A549 (cell line): ENCODE data around the gene LGALS1.

Source experiments
- BCL3 ChIP-seq: fragments of >200 bp; sonication (Bioruptor Twin); formaldehyde crosslinking; IDR thresholded peaks from 3 replicates; pipeline ENCODE4 v1.6.1; 2016
- CTCF ChIP-seq: fragments of >200 bp; sonication (Bioruptor Twin); formaldehyde crosslinking; IDR thresholded peaks from 3 replicates; pipeline ENCODE4 v1.5.1; 2016
- E2F6 ChIP-seq: IDR thresholded peaks from 2 replicates; pipeline ENCODE4 v1.6.1; 2012; ENCODE audit warnings: low read depth, borderline replicate concordance
- ESRRA ChIP-seq: fragments of 150-350 bp; IDR thresholded peaks from 2 replicates; pipeline ENCODE4 v1.6.1; 2014; ENCODE audit warnings: mild to moderate bottlenecking, low read length, borderline replicate concordance
- NR3C1 ChIP-seq: fragments of >200 bp; sonication (Bioruptor Twin); formaldehyde crosslinking; IDR thresholded peaks from 3 replicates; pipeline ENCODE4 v1.6.1; 2017
- POLR2A ChIP-seq: IDR thresholded peaks from 2 replicates; pipeline ENCODE4 v1.6.1; 2012; ENCODE audit warnings: mild to moderate bottlenecking, low read length
- SMC3 ChIP-seq: fragments of >200 bp; sonication (Bioruptor Twin); formaldehyde crosslinking; IDR thresholded peaks from 3 replicates; pipeline ENCODE4 v1.6.1; 2018; ENCODE audit warnings: inconsistent platforms

- TF ChIP-seq E2F6: no peak
- no peak for TF ChIP-seq NR3C1
- TF ChIP-seq CTCF: no peak
- TF ChIP-seq SMC3: no peak
- TF ChIP-seq ESRRA: no peak
- TF ChIP-seq POLR2A: no peak
- no peak for TF ChIP-seq BCL3
These were observed 24.8 kb upstream of the LGALS1 start for GRCh38 chr22:37650463-37651136.
